ENCODE data around the gene SLC34A1.
A peak's percentile ranks its signal among the peaks of the same experiment; 100 is the strongest.

SLC34A1 gene

DNA sequence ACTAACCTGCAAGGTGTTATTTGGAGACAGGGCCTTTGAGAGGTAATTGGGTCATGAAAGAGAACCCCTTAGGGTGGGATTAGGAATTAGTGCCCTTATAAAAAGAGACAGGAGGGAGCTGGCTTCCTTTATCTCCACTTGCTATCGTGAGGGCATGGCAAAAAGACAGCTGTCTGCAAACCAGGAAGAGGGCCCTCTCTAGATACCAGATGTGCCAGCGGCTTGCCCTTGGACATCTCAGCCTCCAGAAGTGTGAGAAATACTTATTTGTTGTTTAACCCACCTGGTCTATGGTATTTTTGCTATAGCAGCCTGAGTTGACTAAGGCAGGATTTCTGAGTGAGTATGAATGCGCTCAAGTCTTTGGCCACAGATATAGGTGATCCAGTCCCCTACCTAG lies 27.5 kb upstream of the SLC34A1 start:
- H3K4me2 ChIP-seq (ENCODE audit: insufficient read depth, low read length): no peak overlapping the region; the same call in 1 of the 2 replicates
- DNase-seq (no peak), ATAC-seq (ENCODE audit: insufficient read depth, low read depth) (no peak)
- no peak overlapping the region for H3K4me3 ChIP-seq (ENCODE audit: low read depth in 1 of 2, low read length in 2 of 2)
- no peak overlapping the region for H2AFZ ChIP-seq (ENCODE audit: low read depth, low read length)
- H3K9ac ChIP-seq (ENCODE audit: low read depth, low read length): no peak overlapping the region
- no peaks in the 10 kb centered on the region for H3K36me3 ChIP-seq (ENCODE audit: insufficient read depth, low read length)
- H3K79me2 ChIP-seq (ENCODE audit: insufficient read depth, low read length): no peaks in the 10 kb centered on the region
- no peaks in the 10 kb centered on the region for H3K9me3 ChIP-seq (ENCODE audit: insufficient read depth, low read length, severe bottlenecking)
- no peaks in the 10 kb centered on the region for H4K20me1 ChIP-seq (ENCODE audit: insufficient read depth, low read length)
- no peak overlapping the region for H3K27ac ChIP-seq (ENCODE audit: low read length)
- peaks cover 33% of the 10 kb centered on the region for H3K4me1 ChIP-seq (ENCODE audit: insufficient read depth, low read length)
- no peaks in the 10 kb centered on the region for H3K27me3 ChIP-seq (ENCODE audit: insufficient read depth, low read length, poor library complexity)
- TF ChIP-seq CTCF (IDR thresholded peaks at IDR 0.05; ENCODE audit: borderline replicate concordance, extremely low read depth, low read length, poor library complexity, severe bottlenecking): no peak
- no peak for TF ChIP-seq EZH2 (IDR thresholded peaks at IDR 0.05; ENCODE audit: borderline replicate concordance, low read depth, low read length, severe bottlenecking)

DNA sequence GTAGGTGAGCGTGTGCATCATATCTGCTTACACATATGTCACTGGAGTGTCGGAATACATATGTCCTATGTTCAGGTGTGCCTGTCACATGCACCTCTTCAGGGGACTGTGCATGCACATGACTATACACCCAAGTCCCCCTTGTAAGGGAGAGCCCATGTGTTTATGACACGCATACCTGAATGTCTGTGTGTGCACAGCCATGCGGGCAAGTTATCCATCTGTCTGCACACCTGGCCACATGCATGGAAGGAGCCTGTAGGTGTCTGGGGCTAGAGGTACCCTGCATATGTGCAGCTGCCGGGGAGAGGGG lies 27.1 kb upstream of the SLC34A1 start:
- Histone ChIP-seq H3K4me3 (ENCODE audit: low read depth in 1 of 2, low read length in 2 of 2) (peak overlapping the region in 1 of 2 experiments; percentile 67; a peak in 2 of 4 replicates), H3K36me3 (ENCODE audit: insufficient read depth, low read length) (no peaks in the 10 kb centered on the region), H3K79me2 (ENCODE audit: insufficient read depth, low read length) (no peaks in the 10 kb centered on the region), H2AFZ (ENCODE audit: low read depth, low read length) (no peak overlapping the region), H3K9ac (ENCODE audit: low read depth, low read length) (peak overlapping the region; percentile 58; the same call in 1 of the 2 replicates), H3K27ac (ENCODE audit: low read length) (peak overlapping the region; percentile 57; the same call in 1 of the 2 replicates), H4K20me1 (ENCODE audit: insufficient read depth, low read length) (no peaks in the 10 kb centered on the region), H3K9me3 (ENCODE audit: insufficient read depth, low read length, severe bottlenecking) (no peaks in the 10 kb centered on the region), H3K27me3 (ENCODE audit: insufficient read depth, low read length, poor library complexity) (no peaks in the 10 kb centered on the region), H3K4me1 (ENCODE audit: insufficient read depth, low read length) (peaks cover 30% of the 10 kb centered on the region), H3K4me2 (ENCODE audit: insufficient read depth, low read length) (peak overlapping the region; percentile 93)
- no peak for ATAC-seq (ENCODE audit: insufficient read depth, low read depth)
- DNase-seq: no peak
- TF ChIP-seq EZH2 (IDR thresholded peaks at IDR 0.05; ENCODE audit: borderline replicate concordance, low read depth, low read length, severe bottlenecking): no peak

GRCh38 chr5:177357459-177358351 lies 26.5 kb upstream of the SLC34A1 start, which contains the start of gene RGS14:
TSS of gene RGS14 (plus strand) at chr5:177357924. CDS start at chr5:177358025, 101 bp downstream.
- H3K36me3 ChIP-seq (ENCODE audit: insufficient read depth, low read length): no peaks in the 10 kb centered on the region
- DNase-seq (peak; percentile 82), ATAC-seq (ENCODE audit: insufficient read depth, low read depth) (peak; percentile 97)
- no peaks in the 10 kb centered on the region for H4K20me1 ChIP-seq (ENCODE audit: insufficient read depth, low read length)
- no peaks in the 10 kb centered on the region for H3K27me3 ChIP-seq (ENCODE audit: insufficient read depth, low read length, poor library complexity)
- H3K4me1 ChIP-seq (ENCODE audit: insufficient read depth, low read length): peaks cover 27% of the 10 kb centered on the region
- H2AFZ ChIP-seq (ENCODE audit: low read depth, low read length): peak within 1 kb of the TSS; percentile 69; the same call in 1 of the 2 replicates
- no peak for TF ChIP-seq CTCF (IDR thresholded peaks at IDR 0.05; ENCODE audit: borderline replicate concordance, extremely low read depth, low read length, poor library complexity, severe bottlenecking)
- no peak for TF ChIP-seq EZH2 (IDR thresholded peaks at IDR 0.05; ENCODE audit: borderline replicate concordance, low read depth, low read length, severe bottlenecking)
- no peaks in the 10 kb centered on the region for H3K79me2 ChIP-seq (ENCODE audit: insufficient read depth, low read length)
- H3K4me2 ChIP-seq (ENCODE audit: insufficient read depth, low read length): peak within 1 kb of the TSS; percentile 93
- peak within 1 kb of the TSS; percentile 65 for H3K27ac ChIP-seq (ENCODE audit: low read length)
- no peaks in the 10 kb centered on the region for H3K9me3 ChIP-seq (ENCODE audit: insufficient read depth, low read length, severe bottlenecking)
- H3K9ac ChIP-seq (ENCODE audit: low read depth, low read length): peak within 1 kb of the TSS; percentile 58
- H3K4me3 ChIP-seq (ENCODE audit: low read depth in 1 of 2, low read length in 2 of 2): peak within 1 kb of the TSS; percentile 18 to 67; a peak in 3 of 4 replicates

GRCh38 chr5:177358370-177358819 lies 25.8 kb upstream of the SLC34A1 start:
- peak overlapping the region; percentile 69; the same call in 1 of the 2 replicates for H2AFZ ChIP-seq (ENCODE audit: low read depth, low read length)
- no peaks in the 10 kb centered on the region for H3K27me3 ChIP-seq (ENCODE audit: insufficient read depth, low read length, poor library complexity)
- no peaks in the 10 kb centered on the region for H3K9me3 ChIP-seq (ENCODE audit: insufficient read depth, low read length, severe bottlenecking)
- peak overlapping the region; percentile 58 for H3K9ac ChIP-seq (ENCODE audit: low read depth, low read length)
- TF ChIP-seq CTCF (IDR thresholded peaks at IDR 0.05; ENCODE audit: borderline replicate concordance, extremely low read depth, low read length, poor library complexity, severe bottlenecking) (no peak), EZH2 (IDR thresholded peaks at IDR 0.05; ENCODE audit: borderline replicate concordance, low read depth, low read length, severe bottlenecking) (no peak)
- H3K36me3 ChIP-seq (ENCODE audit: insufficient read depth, low read length): no peaks in the 10 kb centered on the region
- no peaks in the 10 kb centered on the region for H3K79me2 ChIP-seq (ENCODE audit: insufficient read depth, low read length)
- peaks cover 31% of the 10 kb centered on the region for H3K4me1 ChIP-seq (ENCODE audit: insufficient read depth, low read length)
- H3K4me2 ChIP-seq (ENCODE audit: insufficient read depth, low read length): peak overlapping the region; percentile 93
- no peaks in the 10 kb centered on the region for H4K20me1 ChIP-seq (ENCODE audit: insufficient read depth, low read length)
- peak; percentile 2; the same call in 1 of the 3 replicates for ATAC-seq (ENCODE audit: insufficient read depth, low read depth)
- H3K27ac ChIP-seq (ENCODE audit: low read length): peak overlapping the region; percentile 65
- no peak for DNase-seq
- peak overlapping the region in 1 of 2 experiments; percentile 67; a peak in 2 of 4 replicates for H3K4me3 ChIP-seq (ENCODE audit: low read depth in 1 of 2, low read length in 2 of 2)

Measured in DND-41 (cell line).